H9 (cell line): ENCODE results near the gene TCOF1. TPM values are rescaled to one million over a fixed set of nuclear protein-coding genes. Genes with fewer than 3 reads are reported as not detected.
A peak's percentile ranks its signal among the peaks of the same experiment; 100 is the strongest.

Experiments used
- DNase-seq: peaks from one replicate; pipeline ENCODE4 v3.0.0-alpha.2; 2017
- H2AFZ ChIP-seq: one replicate; pipeline ENCODE4 v1.6.1; 2013; ENCODE audit warnings: mild to moderate bottlenecking, low read length, control low read depth, moderate library complexity
- H2AK5ac ChIP-seq: 2 replicates; pipeline ENCODE4 v1.6.1; 2013; ENCODE audit warnings: low read length, control low read depth, mixed read lengths; ENCODE audit not compliant: insufficient read length
- H2BK120ac ChIP-seq: one replicate; pipeline ENCODE4 v1.6.1; 2013; ENCODE audit warnings: low read depth, mild to moderate bottlenecking, low read length, control low read depth, inconsistent platforms; ENCODE audit not compliant: poor library complexity, severe bottlenecking
- H2BK12ac ChIP-seq: 2 replicates; pipeline ENCODE4 v1.6.1; 2013; ENCODE audit warnings: low read length, control low read depth, mixed read lengths, low read depth; ENCODE audit not compliant: insufficient read length
- H2BK15ac ChIP-seq: 2 replicates; pipeline ENCODE4 v1.6.1; 2013; ENCODE audit warnings: low read depth, low read length, control low read depth
- H2BK20ac ChIP-seq: one replicate; pipeline ENCODE4 v1.6.1; 2013; ENCODE audit warnings: low read depth, mild to moderate bottlenecking, low read length, control low read depth, inconsistent platforms; ENCODE audit not compliant: poor library complexity, severe bottlenecking
- H2BK5ac ChIP-seq: 2 replicates; pipeline ENCODE4 v1.6.1; 2013; ENCODE audit warnings: low read length, control low read depth, mixed read lengths; ENCODE audit not compliant: insufficient read length
- H3K14ac ChIP-seq: 2 replicates; pipeline ENCODE4 v1.6.1; 2013; ENCODE audit warnings: low read length, control low read depth; ENCODE audit not compliant: insufficient read depth
- H3K18ac ChIP-seq: 2 replicates; pipeline ENCODE4 v1.6.1; 2013; ENCODE audit warnings: low read depth, mild to moderate bottlenecking, mixed read lengths, low read length, control low read depth; ENCODE audit not compliant: insufficient read length
- H3K23ac ChIP-seq: 2 replicates; pipeline ENCODE4 v1.6.1; 2013; ENCODE audit warnings: low read length, control low read depth, mixed read lengths, low read depth; ENCODE audit not compliant: insufficient read length
- H3K23me2 ChIP-seq: 2 replicates; pipeline ENCODE4 v1.6.1; 2013; ENCODE audit warnings: low read depth, mild to moderate bottlenecking, mixed read lengths, low read length, control low read depth; ENCODE audit not compliant: insufficient read length, poor library complexity, severe bottlenecking
- H3K27ac ChIP-seq: 2 replicates; pipeline ENCODE4 v1.5.1; 2013; ENCODE audit warnings: low read length, control low read depth, mixed read lengths, low read depth; ENCODE audit not compliant: insufficient read length
- H3K27me3 ChIP-seq: 2 replicates; pipeline ENCODE4 v1.6.1; 2013; ENCODE audit warnings: low read length, control low read depth, inconsistent platforms; ENCODE audit not compliant: insufficient read depth
- H3K4ac ChIP-seq: 2 replicates; pipeline ENCODE4 v1.6.1; 2013; ENCODE audit warnings: low read depth, mild to moderate bottlenecking, control low read depth, inconsistent platforms, low read length, moderate library complexity
- H3K4me1 ChIP-seq: 2 replicates; pipeline ENCODE4 v1.6.1; 2013; ENCODE audit warnings: low read length, control low read depth, inconsistent platforms; ENCODE audit not compliant: insufficient read depth
- H3K4me2 ChIP-seq: 2 replicates; pipeline ENCODE4 v1.6.1; 2013; ENCODE audit warnings: low read length, control low read depth, mixed read lengths; ENCODE audit not compliant: insufficient read length, insufficient read depth
- H3K56ac ChIP-seq: 2 replicates; pipeline ENCODE4 v1.6.1; 2013; ENCODE audit warnings: low read depth, mild to moderate bottlenecking, mixed read lengths, low read length, control low read depth; ENCODE audit not compliant: insufficient read length
- H3K79me1 ChIP-seq: 2 replicates; pipeline ENCODE4 v1.6.1; 2013; ENCODE audit warnings: low read depth, mild to moderate bottlenecking, moderate library complexity, low read length, control low read depth, inconsistent platforms; ENCODE audit not compliant: insufficient read depth, poor library complexity, severe bottlenecking
- H3K79me2 ChIP-seq: 2 replicates; pipeline ENCODE4 v1.6.1; 2013; ENCODE audit warnings: low read length, control low read depth, inconsistent platforms; ENCODE audit not compliant: insufficient read depth
- H3K9ac ChIP-seq: 2 replicates; pipeline ENCODE4 v1.6.1; 2013; ENCODE audit warnings: low read length, control low read depth, mixed read lengths; ENCODE audit not compliant: insufficient read length; ENCODE audit errors: extremely low read depth
- H3K9me3 ChIP-seq: one replicate; pipeline ENCODE4 v1.6.1; 2013; ENCODE audit warnings: low read depth, low read length, inconsistent platforms; ENCODE audit not compliant: control insufficient read depth
- H3T11ph ChIP-seq: one replicate; pipeline ENCODE4 v1.6.1; 2013; ENCODE audit warnings: mild to moderate bottlenecking, low read length, control low read depth, inconsistent platforms
- H4K20me1 ChIP-seq: one replicate; pipeline ENCODE4 v1.6.1; 2013; ENCODE audit not compliant: control insufficient read depth, insufficient read length, insufficient read depth
- H4K5ac ChIP-seq: 2 replicates; pipeline ENCODE4 v1.6.1; 2013; ENCODE audit warnings: low read depth, mild to moderate bottlenecking, mixed read lengths, low read length, control low read depth; ENCODE audit not compliant: insufficient read length
- H4K8ac ChIP-seq: replicated peaks from 2 replicates; pipeline ENCODE4 v1.6.1; 2013; ENCODE audit warnings: low read length, control low read depth, mixed read lengths, low read depth; ENCODE audit not compliant: insufficient read length
- H4K91ac ChIP-seq: 2 replicates; pipeline ENCODE4 v1.6.1; 2013; ENCODE audit warnings: low read depth, mild to moderate bottlenecking, moderate library complexity, mixed read lengths, low read length, control low read depth; ENCODE audit not compliant: insufficient read length
- H3K27ac Mint-ChIP-seq, 3 experiments: 2 replicates in 2 of 3; 3 replicates in 1 of 3; pipeline ENCODE4 v1.8.0; 2020 to 2021; ENCODE audit warnings: mixed read lengths in 3 of 3, mild to moderate bottlenecking in 1 of 3, moderate library complexity in 1 of 3
- H3K27me3 Mint-ChIP-seq: 2 replicates; pipeline ENCODE4 v1.8.0; 2021; ENCODE audit warnings: low read depth, mild to moderate bottlenecking, moderate library complexity, mixed read lengths
- H3K36me3 Mint-ChIP-seq, 3 experiments: 2 replicates in 2 of 3; 3 replicates in 1 of 3; pipeline ENCODE4 v1.8.0; 2020 to 2021; ENCODE audit warnings: low read depth in 3 of 3, mixed read lengths in 3 of 3; ENCODE audit not compliant: insufficient read depth in 1 of 3
- H3K4me1 Mint-ChIP-seq, 2 experiments: 2 replicates each; pipeline ENCODE4 v1.8.0; 2020; ENCODE audit warnings: mixed read lengths in 2 of 2
- H3K4me3 Mint-ChIP-seq, 2 experiments: 2 replicates in 1 of 2; 3 replicates in 1 of 2; pipeline ENCODE4 v1.8.0; 2020 to 2021; ENCODE audit warnings: mild to moderate bottlenecking in 2 of 2, mixed read lengths in 2 of 2, moderate library complexity in 1 of 2
- H3K9me3 Mint-ChIP-seq, 2 experiments: 2 replicates in 1 of 2; 3 replicates in 1 of 2; pipeline ENCODE4 v1.8.0; 2020; ENCODE audit warnings: mild to moderate bottlenecking in 2 of 2, mixed read lengths in 2 of 2, moderate library complexity in 1 of 2
- WGBS: extraction: QIAGEN DNeasy Blood & Tissue Kit; methylation state at CpG from one replicate; pipeline ENCODE4 v1.1.7; 2013; ENCODE audit warnings: missing lambda C conversion rate, low lambda C conversion rate, mixed read lengths; ENCODE audit not compliant: insufficient read length; ENCODE audit errors: extremely low coverage; 5-methylcytosine and 5-hydroxymethylcytosine counted together
- total RNA-seq: library from RNA; stranded (reverse); gene quantifications from 2 replicates; pipeline ENCODE4 v1.2.1, GENCODE V29; 2021
- TF ChIP-seq, protein P1 (sequence below): fragments of 200-600 bp; sonication (generic); conservative IDR thresholded peaks from 3 replicates; pipeline ENCODE4 v1.8.0; 2021; ENCODE audit warnings: antibody characterized with exemption, mild to moderate bottlenecking

The TCOF1 gene
- total RNA-seq, 1 experiment from 2014 or later, result 128 TPM

DNA sequence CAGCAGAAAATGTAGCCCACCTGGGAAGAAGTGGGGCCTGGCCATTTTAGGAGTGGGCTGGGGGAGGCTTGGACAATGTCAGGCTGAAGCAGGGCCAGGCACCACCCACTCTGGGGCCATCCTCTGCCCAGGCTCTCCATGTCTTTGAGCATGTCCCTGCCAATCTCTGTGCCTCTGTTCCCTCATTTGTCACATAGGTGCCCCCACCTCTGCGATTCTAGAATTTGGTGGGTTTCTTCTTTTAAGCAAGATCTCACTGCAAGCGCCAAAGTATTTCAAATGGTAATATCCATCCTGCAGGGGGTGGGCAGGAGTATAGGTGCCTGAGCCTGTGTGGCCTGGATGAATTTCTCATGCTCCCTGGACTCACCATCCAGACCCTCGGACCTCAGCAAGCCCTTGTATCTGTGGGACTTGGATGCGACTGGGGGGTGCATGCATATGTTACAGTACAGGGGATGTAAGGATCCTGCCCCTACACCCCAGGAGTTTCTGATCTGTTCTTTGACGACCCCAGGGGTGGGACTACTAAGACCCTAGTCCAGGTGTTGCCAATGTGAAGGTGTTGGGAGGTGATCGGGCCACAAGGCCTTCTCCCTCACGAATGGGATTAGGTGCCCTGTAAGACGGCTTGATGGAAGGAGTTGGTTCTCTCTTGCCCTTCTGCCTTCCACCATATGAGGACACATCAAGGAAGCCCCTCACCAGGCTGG is 50.9 kb downstream of the TCOF1 start:
- H3K4me1 ChIP-seq, result peaks cover 4% of the 10 kb centered on the region; the same call in 1 of the 2 replicates
- H4K91ac ChIP-seq, result no peak overlapping the region
- no peak overlapping the region for H2BK120ac ChIP-seq
- no peaks in the 10 kb centered on the region for H3K23me2 ChIP-seq
- H3K4ac ChIP-seq, result no peak overlapping the region
- H2BK15ac ChIP-seq, result no peak overlapping the region
- H3K79me2 ChIP-seq, result no peaks in the 10 kb centered on the region
- no CpG with 5 or more reads among the region's 8 CpGs for WGBS
- H4K5ac ChIP-seq, result no peak overlapping the region
- no peaks in the 10 kb centered on the region for H3K9me3 ChIP-seq
- no peak overlapping the region for H3K27ac ChIP-seq
- Mint-ChIP-seq H3K9me3 (no peaks in the 10 kb centered on the region; a peak in 2 of 5 replicates), H3K36me3 (peaks cover 0 to 2% (median 0%) of the 10 kb centered on the region in 3 experiments; a peak in 1 of 7 replicates), H3K27me3 (no peaks in the 10 kb centered on the region), H3K4me1 (peaks cover 38 to 44% of the 10 kb centered on the region in 2 experiments), H3K4me3 (peak overlapping the region in 1 of 2 experiments; percentile 4; a peak in 2 of 5 replicates), H3K27ac (peak overlapping the region; percentile 11 to 64 (median 40); a peak in 4 of 7 replicates)
- no peaks in the 10 kb centered on the region for H3K79me1 ChIP-seq
- H3K9ac ChIP-seq, result no peak overlapping the region
- TF ChIP-seq, protein P1, sequence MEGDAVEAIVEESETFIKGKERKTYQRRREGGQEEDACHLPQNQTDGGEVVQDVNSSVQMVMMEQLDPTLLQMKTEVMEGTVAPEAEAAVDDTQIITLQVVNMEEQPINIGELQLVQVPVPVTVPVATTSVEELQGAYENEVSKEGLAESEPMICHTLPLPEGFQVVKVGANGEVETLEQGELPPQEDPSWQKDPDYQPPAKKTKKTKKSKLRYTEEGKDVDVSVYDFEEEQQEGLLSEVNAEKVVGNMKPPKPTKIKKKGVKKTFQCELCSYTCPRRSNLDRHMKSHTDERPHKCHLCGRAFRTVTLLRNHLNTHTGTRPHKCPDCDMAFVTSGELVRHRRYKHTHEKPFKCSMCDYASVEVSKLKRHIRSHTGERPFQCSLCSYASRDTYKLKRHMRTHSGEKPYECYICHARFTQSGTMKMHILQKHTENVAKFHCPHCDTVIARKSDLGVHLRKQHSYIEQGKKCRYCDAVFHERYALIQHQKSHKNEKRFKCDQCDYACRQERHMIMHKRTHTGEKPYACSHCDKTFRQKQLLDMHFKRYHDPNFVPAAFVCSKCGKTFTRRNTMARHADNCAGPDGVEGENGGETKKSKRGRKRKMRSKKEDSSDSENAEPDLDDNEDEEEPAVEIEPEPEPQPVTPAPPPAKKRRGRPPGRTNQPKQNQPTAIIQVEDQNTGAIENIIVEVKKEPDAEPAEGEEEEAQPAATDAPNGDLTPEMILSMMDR, result no peak
- H2AFZ ChIP-seq, result no peak overlapping the region
- no peak overlapping the region for H3T11ph ChIP-seq
- no peak overlapping the region for H3K14ac ChIP-seq
- H3K27me3 ChIP-seq, result no peaks in the 10 kb centered on the region
- no peak overlapping the region for H2AK5ac ChIP-seq
- H3K18ac ChIP-seq, result no peak overlapping the region
- H2BK20ac ChIP-seq, result no peak overlapping the region
- H4K8ac ChIP-seq, result no peak overlapping the region
- no peak overlapping the region for H3K23ac ChIP-seq
- no peak overlapping the region for H2BK5ac ChIP-seq
- no peaks in the 10 kb centered on the region for H4K20me1 ChIP-seq
- DNase-seq, result no peak
- no peak overlapping the region for H2BK12ac ChIP-seq
- H3K56ac ChIP-seq, result no peak overlapping the region
- H3K4me2 ChIP-seq, result no peak overlapping the region
